Natural killer cell (primary cell): Measurements from ENCODE around the gene GASK1B. TPM values are rescaled to one million over a fixed set of nuclear protein-coding genes. Genes with fewer than 3 reads are reported as not detected.

Experiments used
- ATAC-seq, 3 donors: fragments of 150-1000 bp in 2 of 3; fragments of 200-7000 bp in 1 of 3; cut with Tn5 transposase; 1 replicate in 1 of 3; 2 replicates in 2 of 3; pipeline ENCODE4 v1.10.0; 2021; ENCODE audit warnings: mild to moderate bottlenecking in 2 of 3, moderate library complexity in 2 of 3
- DNase-seq, 2 donors: peaks; one replicate each; pipeline versions ENCODE4 v3.0.0 to v3.0.0-alpha.2; 2013 to 2021; ENCODE audit warnings: mixed read lengths in 1 of 2
- H3K27ac ChIP-seq: one replicate; pipeline ENCODE4 v1.5.1; 2013; ENCODE audit warnings: mild to moderate bottlenecking, low read length
- H3K27me3 ChIP-seq: one replicate; pipeline ENCODE4 v1.6.1; 2013; ENCODE audit warnings: low read length; ENCODE audit not compliant: control insufficient read depth, insufficient read depth
- H3K36me3 ChIP-seq: one replicate; pipeline ENCODE4 v1.6.1; 2013; ENCODE audit warnings: low read length; ENCODE audit not compliant: control insufficient read depth, insufficient read depth
- H3K4me1 ChIP-seq: one replicate; pipeline ENCODE4 v1.6.1; 2013; ENCODE audit warnings: low read length; ENCODE audit not compliant: control insufficient read depth, insufficient read depth
- H3K4me3 ChIP-seq: one replicate; pipeline ENCODE4 v1.5.1; 2013; ENCODE audit warnings: low read length
- H3K9me3 ChIP-seq: one replicate; pipeline ENCODE4 v1.6.1; 2013; ENCODE audit warnings: low read length; ENCODE audit not compliant: control insufficient read depth, insufficient read depth
- H3K27ac Mint-ChIP-seq, 2 donors: one replicate each; pipeline ENCODE4 v1.8.0; 2022; ENCODE audit warnings: mild to moderate bottlenecking in 2 of 2, mixed read lengths in 2 of 2, moderate library complexity in 1 of 2
- H3K27me3 Mint-ChIP-seq, 2 donors: one replicate each; pipeline ENCODE4 v1.8.0; 2022; ENCODE audit warnings: low read depth in 2 of 2, mixed read lengths in 2 of 2
- H3K36me3 Mint-ChIP-seq: one replicate; pipeline ENCODE4 v1.8.0; 2022; ENCODE audit warnings: mixed read lengths
- H3K4me1 Mint-ChIP-seq, 2 donors: one replicate each; pipeline ENCODE4 v1.8.0; 2022; ENCODE audit warnings: mixed read lengths in 2 of 2
- H3K4me3 Mint-ChIP-seq: one replicate; pipeline ENCODE4 v1.8.0; 2022; ENCODE audit warnings: mild to moderate bottlenecking, moderate library complexity, mixed read lengths
- H3K9me3 Mint-ChIP-seq, 2 donors: one replicate each; pipeline ENCODE4 v1.8.0; 2022; ENCODE audit warnings: mixed read lengths in 2 of 2
- WGBS: methylation state at CpG from one replicate; pipeline ENCODE4 v1.1.7; 2013; ENCODE audit warnings: missing lambda C conversion rate; ENCODE audit not compliant: insufficient coverage; 5-methylcytosine and 5-hydroxymethylcytosine counted together
- intact Hi-C: fragments of 100-400 bp; cut with micrococcal nuclease; formaldehyde crosslinking; loops from one replicate; pipeline ENCODE4 v1.14.2; 2022
- total RNA-seq, 4 donors: library from RNA; stranded (reverse); fragments of 120-200 nt in 1 of 4; gene quantifications; one replicate each; pipeline versions ENCODE4 v1.2.3 to v1.2.4, GENCODE V29; 2013 to 2022
- TF ChIP-seq, protein P1 (sequence below): fragments of 200-600 bp; IDR thresholded peaks from one replicate; pipeline ENCODE4 v1.8.0; 2022; ENCODE audit warnings: antibody characterized with exemption

GASK1B gene
- total RNA-seq, 3 donors from 2014 or later (not counting 1 experiment from before 2014, with no cell fraction given): 0.31 to 2.0 (median 1.1) TPM

DNA sequence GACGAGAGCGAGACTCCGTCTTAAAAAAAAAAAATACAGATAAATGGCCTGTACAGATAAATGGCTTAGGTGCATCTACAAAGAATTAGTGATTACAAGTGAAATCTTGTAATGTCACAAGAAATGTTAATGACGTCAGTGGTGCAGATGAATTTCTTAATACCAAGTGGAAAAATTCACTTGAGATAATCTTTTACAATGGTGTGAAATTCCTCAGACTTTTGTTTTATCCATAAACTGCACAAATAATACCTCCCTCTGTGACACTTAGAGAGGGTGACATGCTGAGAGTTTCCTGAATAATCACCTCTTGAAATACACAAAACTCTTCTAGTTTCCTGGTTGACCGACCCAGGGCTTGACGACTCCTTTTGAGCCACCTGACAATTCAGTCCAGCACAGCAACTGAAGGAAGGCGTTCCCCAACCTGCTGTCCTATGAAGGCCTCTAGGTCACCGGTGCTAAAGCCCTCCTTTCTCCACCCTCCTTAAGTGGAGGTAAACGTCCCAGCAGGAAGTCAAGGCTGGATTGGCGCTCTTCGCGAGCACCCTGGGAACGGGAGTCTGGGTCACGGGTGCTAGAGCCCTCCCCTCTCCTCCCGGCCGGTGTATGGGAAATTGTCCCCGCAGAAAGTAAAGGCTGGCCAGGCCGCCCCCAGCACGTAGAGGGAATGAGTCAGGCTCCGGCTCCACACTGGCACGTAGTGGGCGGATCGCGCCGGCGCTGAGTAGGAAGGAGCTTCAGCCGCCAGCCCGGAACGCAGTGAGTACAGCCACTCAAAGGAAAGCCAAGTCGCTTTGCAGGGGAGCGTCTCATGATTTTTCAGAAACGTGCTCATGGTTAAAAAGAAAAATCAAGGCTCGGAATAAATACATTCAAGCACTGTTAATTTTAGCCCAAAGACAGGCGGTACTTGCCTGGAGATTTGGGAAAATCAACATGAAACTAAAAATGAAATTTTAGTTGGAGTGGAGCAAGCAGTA, 37.3 kb upstream of the GASK1B start, which contains the start of gene TMEM144:
Gene TMEM144 (plus strand): TSS at position 662 of the 983 bp plus-strand sequence. CDS start 2,182 bp downstream, outside the sequence.
- DNase-seq: peak; percentile 26 to 27
- 10% methylated on average over 33 of the region's 34 CpGs for WGBS
- Histone ChIP-seq H3K27ac (peak within 1 kb of the TSS; percentile 5), H3K9me3 (no peaks in the 10 kb centered on the region), H3K27me3 (no peaks in the 10 kb centered on the region), H3K4me3 (peak within 1 kb of the TSS; percentile 29), H3K4me1 (peaks cover 8% of the 10 kb centered on the region), H3K36me3 (no peaks in the 10 kb centered on the region)
- Mint-ChIP-seq H3K4me3 (peak within 1 kb of the TSS; percentile 86), H3K4me1 (peaks cover 7 to 13% of the 10 kb centered on the region in 2 donors), H3K9me3 (peaks cover 0 to 3% of the 10 kb centered on the region in 2 donors), H3K27me3 (no peaks in the 10 kb centered on the region), H3K36me3 (no peaks in the 10 kb centered on the region), H3K27ac (peak within 1 kb of the TSS in 1 of 2 donors; percentile 61)
- TF ChIP-seq, protein P1, sequence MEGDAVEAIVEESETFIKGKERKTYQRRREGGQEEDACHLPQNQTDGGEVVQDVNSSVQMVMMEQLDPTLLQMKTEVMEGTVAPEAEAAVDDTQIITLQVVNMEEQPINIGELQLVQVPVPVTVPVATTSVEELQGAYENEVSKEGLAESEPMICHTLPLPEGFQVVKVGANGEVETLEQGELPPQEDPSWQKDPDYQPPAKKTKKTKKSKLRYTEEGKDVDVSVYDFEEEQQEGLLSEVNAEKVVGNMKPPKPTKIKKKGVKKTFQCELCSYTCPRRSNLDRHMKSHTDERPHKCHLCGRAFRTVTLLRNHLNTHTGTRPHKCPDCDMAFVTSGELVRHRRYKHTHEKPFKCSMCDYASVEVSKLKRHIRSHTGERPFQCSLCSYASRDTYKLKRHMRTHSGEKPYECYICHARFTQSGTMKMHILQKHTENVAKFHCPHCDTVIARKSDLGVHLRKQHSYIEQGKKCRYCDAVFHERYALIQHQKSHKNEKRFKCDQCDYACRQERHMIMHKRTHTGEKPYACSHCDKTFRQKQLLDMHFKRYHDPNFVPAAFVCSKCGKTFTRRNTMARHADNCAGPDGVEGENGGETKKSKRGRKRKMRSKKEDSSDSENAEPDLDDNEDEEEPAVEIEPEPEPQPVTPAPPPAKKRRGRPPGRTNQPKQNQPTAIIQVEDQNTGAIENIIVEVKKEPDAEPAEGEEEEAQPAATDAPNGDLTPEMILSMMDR: no peak
- intact Hi-C loops: no loop called here
- ATAC-seq: peak; percentile 82 to 87 (median 84)

DNA sequence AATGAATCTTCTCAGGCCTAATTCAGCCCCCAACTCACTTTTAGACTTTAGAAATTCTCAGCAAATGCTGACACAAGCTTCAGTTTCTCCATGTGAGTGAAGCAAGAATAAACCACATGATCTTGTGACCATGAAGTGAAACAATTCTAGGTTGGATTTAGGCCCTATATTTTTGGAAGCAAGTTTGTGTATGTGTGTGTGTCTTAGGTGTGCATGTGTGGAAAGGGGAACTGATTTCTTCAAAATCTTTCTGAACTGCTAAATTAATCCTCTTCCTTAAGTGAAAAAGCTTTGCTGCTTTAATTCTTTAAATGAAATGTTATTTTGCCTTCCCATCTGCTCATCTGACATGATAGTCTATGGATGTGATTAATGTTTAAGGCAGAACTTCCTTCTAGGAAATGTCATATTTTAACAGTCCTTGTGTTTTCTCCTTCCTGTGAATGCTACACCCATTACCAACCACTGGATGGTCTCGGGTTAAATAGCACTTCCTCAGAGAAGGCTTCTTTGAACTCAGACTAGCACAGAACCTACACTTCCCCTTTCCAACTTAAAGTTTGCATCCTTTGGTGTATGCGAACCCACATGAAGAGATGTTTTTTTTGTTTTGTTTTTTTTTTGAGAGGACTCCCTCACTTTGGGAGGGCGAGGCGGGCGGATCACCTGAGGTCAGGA, 36.3 kb upstream of the GASK1B start:
- Histone ChIP-seq H3K4me3 (no peak overlapping the region), H3K4me1 (peaks cover 8% of the 10 kb centered on the region), H3K27me3 (no peaks in the 10 kb centered on the region), H3K36me3 (no peaks in the 10 kb centered on the region), H3K27ac (no peak overlapping the region), H3K9me3 (no peaks in the 10 kb centered on the region)
- Mint-ChIP-seq H3K27ac (no peak overlapping the region), H3K4me1 (peaks cover 7 to 13% of the 10 kb centered on the region in 2 donors), H3K36me3 (no peaks in the 10 kb centered on the region), H3K4me3 (no peak overlapping the region), H3K27me3 (no peaks in the 10 kb centered on the region), H3K9me3 (peaks cover 0 to 3% of the 10 kb centered on the region in 2 donors)
- 7% methylated on average over 1 of the region's 5 CpGs for WGBS
- ATAC-seq (peak in 1 of 3 donors; percentile 63), DNase-seq (peak in 1 of 2 donors; percentile 5)
- TF ChIP-seq, protein P1: no peak
- intact Hi-C loops: no loop called here

DNA sequence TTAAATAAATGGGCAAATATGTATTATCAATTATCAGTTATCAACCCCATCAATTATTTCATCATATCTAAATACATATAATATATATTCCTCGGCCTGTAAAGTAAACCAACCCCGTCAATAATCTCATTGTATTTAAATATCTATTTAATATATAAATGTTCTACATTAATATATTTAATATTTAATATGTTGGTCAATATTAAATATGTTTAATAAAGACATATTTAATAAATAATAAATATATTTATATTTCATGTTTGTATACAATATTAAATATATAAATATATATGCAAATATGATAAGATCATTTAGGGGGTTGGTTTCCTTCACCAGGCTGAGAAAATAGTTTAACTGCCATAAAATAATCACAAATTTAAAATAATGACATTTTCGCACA, 31.1 kb upstream of the GASK1B start:
- Histone ChIP-seq H3K36me3 (no peaks in the 10 kb centered on the region), H3K27me3 (no peaks in the 10 kb centered on the region), H3K4me1 (no peaks in the 10 kb centered on the region), H3K9me3 (no peaks in the 10 kb centered on the region), H3K27ac (no peak overlapping the region), H3K4me3 (no peak overlapping the region)
- Mint-ChIP-seq H3K9me3 (peaks cover 0 to 3% of the 10 kb centered on the region in 2 donors), H3K36me3 (no peaks in the 10 kb centered on the region), H3K27ac (no peak overlapping the region), H3K4me1 (no peaks in the 10 kb centered on the region), H3K27me3 (no peaks in the 10 kb centered on the region), H3K4me3 (no peak overlapping the region)
- TF ChIP-seq, protein P1: no peak
- no CpG with 5 or more reads among the region's 3 CpGs for WGBS
- intact Hi-C loops: no loop called here
- DNase-seq (no peak), ATAC-seq (no peak)
